GM12875 (cell line): ENCODE measurements around the gene DLL1.

ENCODE experiments used
- H3K4me3 ChIP-seq: one replicate; pipeline ENCODE4 v1.5.1; 2011; ENCODE audit warnings: low read depth, low read length, control low read depth
- TF ChIP-seq, protein P1 (sequence below): IDR thresholded peaks from 2 replicates; pipeline ENCODE4 v1.5.1; 2011; ENCODE audit warnings: low read depth, mild to moderate bottlenecking, control low read depth, inconsistent platforms, low read length, moderate library complexity, borderline replicate concordance; ENCODE audit not compliant: insufficient read depth

Gene DLL1

DNA sequence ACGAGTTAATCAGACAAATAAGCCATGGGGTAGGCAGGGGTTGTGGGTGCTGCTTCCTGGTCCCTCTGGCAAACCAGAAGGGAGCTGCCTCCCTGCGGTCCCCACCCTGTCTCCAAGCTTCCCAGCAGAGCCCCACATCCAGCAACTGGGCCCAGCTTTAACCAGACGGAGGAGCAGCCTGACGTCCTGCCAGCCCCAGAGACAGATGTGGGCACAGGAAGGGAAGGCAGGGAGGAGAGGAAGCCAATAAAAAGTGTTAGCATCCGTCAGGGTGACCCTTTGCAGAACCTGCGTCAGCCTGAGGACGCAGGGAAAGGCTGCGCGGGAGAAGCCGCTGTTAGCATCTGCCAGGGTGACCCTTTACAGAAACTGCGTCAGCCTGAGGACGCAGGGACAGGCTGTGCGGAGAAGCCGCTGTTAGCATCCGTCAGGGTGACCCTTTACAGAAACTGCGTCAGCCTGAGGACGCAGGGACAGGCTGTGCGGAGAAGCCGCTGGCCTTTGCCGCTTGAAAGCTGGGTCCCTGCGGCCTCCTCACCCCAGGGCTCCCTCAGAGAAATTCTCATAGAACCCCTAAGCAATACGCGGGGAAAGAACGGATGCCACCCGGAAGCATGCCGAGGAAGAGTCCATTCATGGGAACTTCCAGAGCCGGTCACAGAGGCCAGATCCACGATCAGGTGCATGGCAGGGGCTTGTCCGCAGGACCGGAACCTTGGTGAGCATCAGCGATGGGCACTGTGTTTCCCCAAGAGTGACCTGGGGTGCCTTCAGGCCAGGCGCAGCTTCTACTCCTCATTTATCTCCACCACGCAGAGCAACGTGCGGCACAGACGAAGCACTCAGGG, 15.9 kb downstream of the DLL1 start:
- H3K4me3 ChIP-seq = no peak overlapping the region
- TF ChIP-seq, protein P1, sequence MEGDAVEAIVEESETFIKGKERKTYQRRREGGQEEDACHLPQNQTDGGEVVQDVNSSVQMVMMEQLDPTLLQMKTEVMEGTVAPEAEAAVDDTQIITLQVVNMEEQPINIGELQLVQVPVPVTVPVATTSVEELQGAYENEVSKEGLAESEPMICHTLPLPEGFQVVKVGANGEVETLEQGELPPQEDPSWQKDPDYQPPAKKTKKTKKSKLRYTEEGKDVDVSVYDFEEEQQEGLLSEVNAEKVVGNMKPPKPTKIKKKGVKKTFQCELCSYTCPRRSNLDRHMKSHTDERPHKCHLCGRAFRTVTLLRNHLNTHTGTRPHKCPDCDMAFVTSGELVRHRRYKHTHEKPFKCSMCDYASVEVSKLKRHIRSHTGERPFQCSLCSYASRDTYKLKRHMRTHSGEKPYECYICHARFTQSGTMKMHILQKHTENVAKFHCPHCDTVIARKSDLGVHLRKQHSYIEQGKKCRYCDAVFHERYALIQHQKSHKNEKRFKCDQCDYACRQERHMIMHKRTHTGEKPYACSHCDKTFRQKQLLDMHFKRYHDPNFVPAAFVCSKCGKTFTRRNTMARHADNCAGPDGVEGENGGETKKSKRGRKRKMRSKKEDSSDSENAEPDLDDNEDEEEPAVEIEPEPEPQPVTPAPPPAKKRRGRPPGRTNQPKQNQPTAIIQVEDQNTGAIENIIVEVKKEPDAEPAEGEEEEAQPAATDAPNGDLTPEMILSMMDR = no peak

DNA sequence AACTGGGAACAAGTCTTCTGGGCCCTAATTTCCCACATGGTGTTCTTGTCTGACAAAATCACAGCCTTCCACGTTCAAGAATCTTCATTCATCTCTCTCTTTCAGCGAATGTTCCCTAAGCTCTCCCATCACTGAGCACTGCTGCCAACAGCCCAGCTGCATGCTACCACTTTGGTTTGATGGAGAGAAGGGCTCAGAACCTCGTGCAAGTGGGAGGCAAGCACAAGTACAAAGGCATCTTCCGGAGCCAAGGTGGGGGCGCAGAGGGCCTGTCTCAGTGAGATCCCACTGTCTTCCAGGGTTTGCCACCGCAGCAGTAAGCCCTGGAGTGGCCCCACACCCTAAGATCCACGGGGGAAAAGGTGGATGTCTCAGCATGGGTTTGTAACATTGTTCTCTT, 17.2 kb downstream of the DLL1 start:
- H3K4me3 ChIP-seq = no peak overlapping the region
- TF ChIP-seq, protein P1 = no peak

DNA sequence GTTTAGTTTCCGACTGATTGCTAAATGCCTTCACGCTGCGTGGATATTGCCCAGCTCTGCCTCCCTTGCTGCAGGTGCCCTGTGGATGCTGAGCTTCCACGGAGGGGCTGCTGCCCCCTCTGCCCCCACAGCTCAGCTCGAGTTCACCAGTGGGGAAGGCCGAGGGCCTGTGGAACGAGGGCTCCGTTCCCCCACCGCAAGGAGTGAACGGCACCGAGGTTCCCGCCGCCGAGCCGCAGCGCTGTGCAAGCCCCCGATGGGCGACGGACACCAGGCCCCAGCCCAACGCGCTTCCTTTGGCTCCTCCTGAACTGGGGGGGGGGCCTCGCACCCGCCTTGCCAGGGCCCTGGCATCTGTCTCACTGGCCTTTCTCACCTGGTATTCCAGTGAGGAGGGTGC, 17.7 kb downstream of the DLL1 start:
- no peak overlapping the region for H3K4me3 ChIP-seq
- TF ChIP-seq, protein P1 = no peak

DNA sequence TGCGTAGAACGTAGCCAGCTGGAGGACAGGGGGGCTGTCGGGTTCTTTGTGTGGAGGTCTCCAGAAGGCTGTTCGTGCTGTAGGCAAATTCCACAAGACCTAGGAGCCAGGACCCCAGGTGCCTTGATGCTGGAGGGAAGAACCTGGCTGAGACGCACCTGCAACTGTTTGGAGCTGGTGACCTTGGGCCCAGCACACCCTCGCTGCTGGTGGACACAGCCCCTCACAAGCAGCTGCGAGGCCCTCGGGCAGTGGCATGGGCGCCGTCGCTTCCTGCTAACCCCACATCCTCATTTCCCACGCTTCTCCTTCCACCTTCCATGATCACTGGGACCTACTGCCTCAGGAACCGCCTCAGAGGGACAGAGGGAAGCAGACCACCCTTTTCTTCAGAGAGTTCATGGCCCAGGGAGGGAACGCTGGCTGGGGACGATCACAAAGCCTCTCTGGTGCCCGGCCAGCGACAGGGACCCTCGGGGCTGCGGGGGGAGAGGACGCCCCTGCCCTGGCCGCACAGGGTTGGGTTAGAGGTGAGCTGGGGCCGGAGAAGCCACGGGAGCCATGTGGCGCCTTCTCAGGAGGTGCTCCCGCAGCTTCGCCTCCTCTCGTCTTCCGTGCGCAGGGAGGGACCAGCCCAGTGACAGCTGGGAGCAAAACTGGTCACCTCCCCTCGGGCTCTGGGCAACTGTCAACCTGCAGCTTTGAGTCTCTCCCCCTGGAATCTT, 18.4 kb downstream of the DLL1 start:
- TF ChIP-seq, protein P1 = no peak
- peak overlapping the region; percentile 28 for H3K4me3 ChIP-seq

DNA sequence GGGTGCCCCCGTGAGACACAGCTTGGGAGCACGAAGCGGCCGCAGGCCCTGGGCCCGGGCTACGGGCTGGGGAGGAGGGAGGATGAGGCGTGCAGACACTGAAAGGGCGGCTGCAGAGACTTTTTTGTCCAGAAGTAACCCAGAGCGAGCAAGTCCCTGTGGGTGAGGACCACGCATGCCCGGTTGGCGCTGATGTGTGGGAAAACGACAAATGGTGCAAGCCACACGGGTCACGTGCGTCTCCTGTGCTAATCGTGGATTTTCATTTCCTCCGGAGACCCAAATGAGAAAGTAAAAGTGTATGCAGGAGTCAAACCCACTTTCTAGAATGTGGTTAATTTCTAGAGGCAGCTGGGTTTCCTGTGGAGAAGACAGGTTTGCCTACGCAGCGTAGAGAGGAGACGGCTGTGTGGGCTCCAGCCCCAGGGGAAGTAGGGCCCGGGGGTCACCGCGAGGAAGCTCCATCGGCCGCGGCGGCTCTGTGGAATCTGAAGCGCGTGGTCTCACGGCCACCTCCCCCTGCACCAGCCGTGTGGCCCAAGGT, 19.0 kb downstream of the DLL1 start:
- peak overlapping the region; percentile 32 for H3K4me3 ChIP-seq
- TF ChIP-seq, protein P1 = no peak

DNA sequence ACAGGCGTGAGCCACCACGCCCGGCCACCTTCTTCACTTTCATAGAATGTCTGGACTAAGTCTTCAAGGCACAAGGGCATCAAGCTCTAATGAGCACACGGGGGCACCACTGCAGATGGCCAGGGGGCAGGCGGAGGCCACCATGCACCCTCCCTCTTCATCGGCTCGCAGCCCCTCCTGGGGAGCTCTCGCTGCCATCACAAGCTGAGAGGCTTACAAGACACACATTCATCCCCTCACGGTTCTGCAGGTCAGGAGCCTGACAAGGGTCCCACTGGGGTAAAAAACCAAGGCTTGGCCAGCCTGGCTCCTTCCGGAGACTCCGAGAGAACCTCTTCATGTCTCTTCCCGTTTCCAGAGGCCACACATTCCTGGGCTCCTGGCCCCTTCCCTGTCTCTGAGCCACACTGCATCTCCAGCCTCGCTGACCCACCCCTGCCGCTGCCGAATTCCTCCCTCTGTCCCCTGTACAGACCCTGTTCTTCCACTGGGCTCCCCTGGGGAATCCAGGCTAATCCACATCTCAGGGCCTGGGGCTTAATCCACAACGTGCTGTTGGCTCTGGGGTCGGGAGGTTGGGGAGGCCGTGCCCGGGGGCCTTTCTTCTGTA, 19.8 kb downstream of the DLL1 start:
- TF ChIP-seq, protein P1 = no peak

More for the DNA sequence above, 19.8 kb downstream of the DLL1 start:
- H3K4me3 ChIP-seq = no peak overlapping the region
